ENCODE results near the gene ANKRD10.
"Not testable (repeated sequence)": the region's sequence is repeated elsewhere in the genome, so short reads cannot be mapped to it uniquely, and the experiment has no call there.

Gene ANKRD10

GRCh38 chr13:110838867-110839538, 75.9 kb downstream of the ANKRD10 start:
- Histone ChIP-seq H3K9ac (ENCODE audit: insufficient read length, low read depth) (no peak overlapping the region), H3K4me3 (ENCODE audit: insufficient read length, low read depth) (no peak overlapping the region), H3K9me3 (ENCODE audit: insufficient read depth, low read length) (no peaks in the 10 kb centered on the region), H3K4me1 (ENCODE audit: insufficient read depth, insufficient read length) (no peaks in the 10 kb centered on the region), H3K27me3 (ENCODE audit: insufficient read depth, insufficient read length) (no peaks in the 10 kb centered on the region), H3K36me3 (ENCODE audit: insufficient read depth, insufficient read length, low read length) (no peaks in the 10 kb centered on the region)
- no peak for DNase-seq (ENCODE audit: low read depth, low spot score)
- TF ChIP-seq YY1 (IDR thresholded peaks at IDR 0.05; ENCODE audit: insufficient read depth, insufficient read length) (no peak), ZNF274 (IDR thresholded peaks at IDR 0.05; ENCODE audit: low read depth, low read length) (no peak), SUZ12 (IDR thresholded peaks at IDR 0.05; ENCODE audit: extremely low read depth, insufficient read depth, insufficient read length) (no peak)

DNA sequence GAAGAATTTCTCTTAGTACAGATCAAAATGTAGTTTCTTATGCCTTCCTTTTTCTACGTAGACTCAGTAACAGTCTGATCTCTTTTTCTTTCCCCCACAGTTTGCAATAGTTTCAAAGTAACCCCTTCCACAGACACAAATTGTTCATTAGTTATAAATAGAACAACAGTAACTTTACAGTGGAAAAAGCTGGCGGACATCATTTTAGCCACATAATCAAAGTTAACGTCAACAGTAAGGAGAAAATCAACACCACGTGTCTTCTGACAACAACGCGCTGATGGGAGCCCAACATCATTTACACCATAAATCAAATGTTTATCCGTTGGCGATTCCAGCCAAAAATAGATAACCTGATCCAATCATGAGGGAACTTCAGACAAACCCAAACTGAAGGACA, 76.8 kb downstream of the ANKRD10 start:
- Histone ChIP-seq H3K9ac (ENCODE audit: insufficient read length, low read depth) (no peak overlapping the region), H3K4me1 (ENCODE audit: insufficient read depth, insufficient read length) (no peaks in the 10 kb centered on the region), H3K4me3 (ENCODE audit: insufficient read length, low read depth) (no peak overlapping the region), H3K36me3 (ENCODE audit: insufficient read depth, insufficient read length, low read length) (no peaks in the 10 kb centered on the region), H3K27me3 (ENCODE audit: insufficient read depth, insufficient read length) (no peaks in the 10 kb centered on the region), H3K9me3 (ENCODE audit: insufficient read depth, low read length) (no peaks in the 10 kb centered on the region)
- no peak for DNase-seq (ENCODE audit: low read depth, low spot score)
- TF ChIP-seq SUZ12 (IDR thresholded peaks at IDR 0.05; ENCODE audit: extremely low read depth, insufficient read depth, insufficient read length) (no peak), ZNF274 (IDR thresholded peaks at IDR 0.05; ENCODE audit: low read depth, low read length) (no peak), YY1 (IDR thresholded peaks at IDR 0.05; ENCODE audit: insufficient read depth, insufficient read length) (no peak)

DNA sequence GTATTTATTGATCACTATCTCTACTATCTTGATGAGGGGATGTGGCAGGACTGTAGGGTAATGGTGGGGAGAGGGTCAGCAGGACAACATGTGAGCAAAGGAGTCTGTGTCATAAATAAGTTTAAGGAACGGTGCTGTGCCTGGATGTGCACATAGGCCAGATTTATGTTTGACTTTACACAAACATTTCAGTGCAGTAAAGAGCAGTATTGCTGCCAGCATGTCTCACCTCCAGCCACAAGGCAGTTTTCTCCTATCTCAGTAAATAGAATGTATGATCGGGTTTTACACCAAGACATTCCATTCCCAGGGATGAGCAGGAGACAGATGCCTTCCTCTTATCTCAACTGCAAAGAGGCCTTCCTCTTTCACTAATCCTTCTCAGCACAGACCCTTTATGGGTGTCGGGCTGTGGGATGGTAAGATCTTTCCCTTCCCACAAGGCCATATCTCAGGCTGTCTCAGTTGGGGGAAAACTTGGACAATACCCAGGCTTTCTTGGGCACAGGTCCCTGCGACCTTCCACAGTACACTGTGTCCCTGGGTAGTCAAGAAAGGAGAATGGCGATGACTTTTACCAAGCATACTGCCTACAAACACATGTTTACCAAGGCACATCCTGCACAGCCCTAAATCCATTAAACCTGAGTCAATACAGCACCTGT, 77.3 kb downstream of the ANKRD10 start:
- H3K4me1 ChIP-seq (ENCODE audit: insufficient read depth, insufficient read length); H3K27me3 ChIP-seq (ENCODE audit: insufficient read depth, insufficient read length); H3K9ac ChIP-seq (ENCODE audit: insufficient read length, low read depth): not testable (repeated sequence)

GRCh38 chr13:110836605-110836903, 78.3 kb downstream of the ANKRD10 start:
- Histone ChIP-seq H3K27me3 (ENCODE audit: insufficient read depth, insufficient read length) (no peaks in the 10 kb centered on the region), H3K9me3 (ENCODE audit: insufficient read depth, low read length) (no peaks in the 10 kb centered on the region)
- DNase-seq (ENCODE audit: low read depth, low spot score): no peak

More for the DNA sequence above, 77.3 kb downstream of the ANKRD10 start:
- H3K36me3 ChIP-seq (ENCODE audit: insufficient read depth, insufficient read length, low read length); H3K9me3 ChIP-seq (ENCODE audit: insufficient read depth, low read length); H3K4me3 ChIP-seq (ENCODE audit: insufficient read length, low read depth); DNase-seq (ENCODE audit: low read depth, low spot score): not testable (repeated sequence)

GRCh38 chr13:110835721-110836604, 78.9 kb downstream of the ANKRD10 start:
- no peaks in the 10 kb centered on the region for H3K9me3 ChIP-seq (ENCODE audit: insufficient read depth, low read length)

More at GRCh38 chr13:110836605-110836903, 78.3 kb downstream of the ANKRD10 start:
- H3K4me1 ChIP-seq (ENCODE audit: insufficient read depth, insufficient read length): no peaks in the 10 kb centered on the region
- TF ChIP-seq SUZ12 (IDR thresholded peaks at IDR 0.05; ENCODE audit: extremely low read depth, insufficient read depth, insufficient read length): no peak
- no peak for TF ChIP-seq YY1 (IDR thresholded peaks at IDR 0.05; ENCODE audit: insufficient read depth, insufficient read length)
- no peaks in the 10 kb centered on the region for H3K36me3 ChIP-seq (ENCODE audit: insufficient read depth, insufficient read length, low read length)
- no peak overlapping the region for H3K9ac ChIP-seq (ENCODE audit: insufficient read length, low read depth)
- no peak overlapping the region for H3K4me3 ChIP-seq (ENCODE audit: insufficient read length, low read depth)

GRCh38 chr13:110834572-110834971, 80.3 kb downstream of the ANKRD10 start:
- H3K36me3 ChIP-seq (ENCODE audit: insufficient read depth, insufficient read length, low read length): no peaks in the 10 kb centered on the region
- H3K4me1 ChIP-seq (ENCODE audit: insufficient read depth, insufficient read length): no peaks in the 10 kb centered on the region
- H3K9ac ChIP-seq (ENCODE audit: insufficient read length, low read depth): no peak overlapping the region
- no peak overlapping the region for H3K4me3 ChIP-seq (ENCODE audit: insufficient read length, low read depth)
- no peaks in the 10 kb centered on the region for H3K9me3 ChIP-seq (ENCODE audit: insufficient read depth, low read length)
- DNase-seq (ENCODE audit: low read depth, low spot score): no peak
- H3K27me3 ChIP-seq (ENCODE audit: insufficient read depth, insufficient read length): no peaks in the 10 kb centered on the region
- no peak for TF ChIP-seq YY1 (IDR thresholded peaks at IDR 0.05; ENCODE audit: insufficient read depth, insufficient read length)
- TF ChIP-seq SUZ12 (IDR thresholded peaks at IDR 0.05; ENCODE audit: extremely low read depth, insufficient read depth, insufficient read length): no peak
- TF ChIP-seq ZNF274 (IDR thresholded peaks at IDR 0.05; ENCODE audit: low read depth, low read length): no peak

More at GRCh38 chr13:110835721-110836604, 78.9 kb downstream of the ANKRD10 start:
- Histone ChIP-seq H3K9ac (ENCODE audit: insufficient read length, low read depth) (no peak overlapping the region), H3K36me3 (ENCODE audit: insufficient read depth, insufficient read length, low read length) (no peaks in the 10 kb centered on the region), H3K4me3 (ENCODE audit: insufficient read length, low read depth) (no peak overlapping the region), H3K4me1 (ENCODE audit: insufficient read depth, insufficient read length) (no peaks in the 10 kb centered on the region), H3K27me3 (ENCODE audit: insufficient read depth, insufficient read length) (no peaks in the 10 kb centered on the region)
- TF ChIP-seq SUZ12 (IDR thresholded peaks at IDR 0.05; ENCODE audit: extremely low read depth, insufficient read depth, insufficient read length): no peak
- TF ChIP-seq YY1 (IDR thresholded peaks at IDR 0.05; ENCODE audit: insufficient read depth, insufficient read length): no peak
- no peak for TF ChIP-seq ZNF274 (IDR thresholded peaks at IDR 0.05; ENCODE audit: low read depth, low read length)
- no peak for DNase-seq (ENCODE audit: low read depth, low spot score)

- TF ChIP-seq SUZ12 (IDR thresholded peaks at IDR 0.05; ENCODE audit: extremely low read depth, insufficient read depth, insufficient read length): no peak
- TF ChIP-seq YY1 (IDR thresholded peaks at IDR 0.05; ENCODE audit: insufficient read depth, insufficient read length): no peak
- no peak for TF ChIP-seq ZNF274 (IDR thresholded peaks at IDR 0.05; ENCODE audit: low read depth, low read length)
- H3K9me3 ChIP-seq (ENCODE audit: insufficient read depth, low read length): no peaks in the 10 kb centered on the region
- H3K27me3 ChIP-seq (ENCODE audit: insufficient read depth, insufficient read length): no peaks in the 10 kb centered on the region
- DNase-seq (ENCODE audit: low read depth, low spot score): no peak
- H3K4me1 ChIP-seq (ENCODE audit: insufficient read depth, insufficient read length): no peaks in the 10 kb centered on the region
- no peak overlapping the region for H3K4me3 ChIP-seq (ENCODE audit: insufficient read length, low read depth)
- no peaks in the 10 kb centered on the region for H3K36me3 ChIP-seq (ENCODE audit: insufficient read depth, insufficient read length, low read length)
- H3K9ac ChIP-seq (ENCODE audit: insufficient read length, low read depth): no peak overlapping the region
These were observed 82.3 kb downstream of the ANKRD10 start for GRCh38 chr13:110832531-110832930.

Measured in NT2/D1 (cell line).